HepG2 (cell line): ENCODE measurements around the gene INO80E. TPM values are rescaled to one million over a fixed set of nuclear protein-coding genes. Genes with fewer than 3 reads are reported as not detected.
A peak's percentile ranks its signal among the peaks of the same experiment; 100 is the strongest.

Experiments used
- DPF2 ChIP-seq: sonication (generic); formaldehyde crosslinking; IDR thresholded peaks from 2 replicates; pipeline ENCODE4 v1.4.0; 2020; ENCODE audit warnings: mild to moderate bottlenecking, low read depth, missing genetic modification reagents, borderline replicate concordance
- DZIP1 ChIP-seq: sonication (generic); formaldehyde crosslinking; IDR thresholded peaks from 2 replicates; pipeline ENCODE4 v1.5.0; 2020; ENCODE audit warnings: mild to moderate bottlenecking, missing genetic modification reagents
- ESRRA ChIP-seq: sonication (generic); formaldehyde crosslinking; IDR thresholded peaks from 2 replicates; pipeline ENCODE4 v1.5.1; 2020; ENCODE audit warnings: mild to moderate bottlenecking, low read depth, missing genetic modification reagents
- FOSL2 ChIP-seq: sonication (generic); formaldehyde crosslinking; IDR thresholded peaks from 2 replicates; pipeline ENCODE4 v1.4.0; 2020; ENCODE audit warnings: missing genetic modification reagents
- FOXA1 ChIP-seq, 2 experiments: fragments of 450-650 bp in 1 of 2; sonication (generic) in 1 of 2; formaldehyde crosslinking in 1 of 2; IDR thresholded peaks; 2 replicates each; pipeline versions ENCODE4 v1.4.0 to v1.6.1; 2016 to 2020; ENCODE audit warnings: missing genetic modification reagents in 1 of 2
- FOXP1 ChIP-seq, 2 experiments: fragments of 450-650 bp in 1 of 2; IDR thresholded peaks; 2 replicates each; pipeline ENCODE4 v1.6.1; 2017 to 2018; ENCODE audit warnings: antibody characterized with exemption in 1 of 2
- HOXA3 ChIP-seq: sonication (generic); formaldehyde crosslinking; IDR thresholded peaks from 2 replicates; pipeline ENCODE4 v1.5.0; 2020; ENCODE audit warnings: missing genetic modification reagents
- JUND ChIP-seq: sonication (generic); formaldehyde crosslinking; IDR thresholded peaks from 2 replicates; pipeline ENCODE4 v1.8.0; 2022; ENCODE audit warnings: mild to moderate bottlenecking, missing genetic modification reagents
- KAT2B ChIP-seq: fragments of 150-350 bp; IDR thresholded peaks from 2 replicates; pipeline ENCODE4 v1.6.1; 2014; ENCODE audit warnings: low read depth, low read length, borderline replicate concordance
- NR2C2 ChIP-seq: sonication (generic); formaldehyde crosslinking; IDR thresholded peaks from 2 replicates; pipeline ENCODE4 v1.4.0; 2020; ENCODE audit warnings: missing genetic modification reagents, mild to moderate bottlenecking, moderate library complexity, borderline replicate concordance
- SKI ChIP-seq: fragments of 450-650 bp; IDR thresholded peaks from one replicate; pipeline ENCODE4 v1.6.1; 2018; ENCODE audit warnings: mild to moderate bottlenecking; ENCODE audit not compliant: partially characterized antibody
- SRSF4 ChIP-seq: fragments of 200-400 bp; formaldehyde crosslinking; IDR thresholded peaks from one replicate; pipeline ENCODE4 v1.6.1; 2018; ENCODE audit warnings: mild to moderate bottlenecking, low read depth, low read length, moderate library complexity; ENCODE audit not compliant: poor library complexity, severe bottlenecking
- ZBTB34 ChIP-seq: sonication (generic); formaldehyde crosslinking; IDR thresholded peaks from 2 replicates; pipeline ENCODE4 v1.8.0; 2022; ENCODE audit warnings: mild to moderate bottlenecking, missing genetic modification reagents
- ZNF274 ChIP-seq: sonication (generic); formaldehyde crosslinking; IDR thresholded peaks from 2 replicates; pipeline ENCODE4 v1.5.1; 2020; ENCODE audit warnings: mild to moderate bottlenecking, missing genetic modification reagents
- ZNF652 ChIP-seq: IDR thresholded peaks from 2 replicates; pipeline ENCODE4 v1.6.1; 2016; ENCODE audit warnings: low read depth, borderline replicate concordance
- polyA plus RNA-seq, 8 experiments: library from polyadenylated mRNA; depleted of rRNA in 3 of 8; stranded (reverse) in 7 of 8; unstranded in 1 of 8; fragments of >200 nt; fragmentation: Illumina TruSeq in 4 of 8; extraction: Trizol in 4 of 8; gene quantifications; 2 replicates each; pipeline versions ENCODE4 v1.2.1 to v1.2.3, GENCODE V29; 2011 to 2016; ENCODE audit warnings: low read depth in 4 of 8, missing spikeins in 1 of 8, mixed read lengths in 1 of 8; ENCODE audit not compliant: insufficient read depth in 1 of 8
- total RNA-seq, 5 experiments: library from RNA; depleted of rRNA; stranded (reverse); fragments of >200 nt; fragmentation: Illumina TruSeq; extraction: Trizol; gene quantifications; 2 replicates each; pipeline ENCODE4 v1.2.3, GENCODE V29; 2016; ENCODE audit warnings: low read depth in 1 of 5
- TF ChIP-seq, protein P1 (sequence below): sonication (generic); formaldehyde crosslinking; IDR thresholded peaks from 2 replicates; pipeline ENCODE4 v1.4.0; 2020; ENCODE audit warnings: missing genetic modification reagents, mild to moderate bottlenecking, borderline replicate concordance
- TF ChIP-seq, protein P2 (sequence below): sonication (generic); formaldehyde crosslinking; IDR thresholded peaks from 2 replicates; pipeline ENCODE4 v1.5.1; 2020; ENCODE audit warnings: missing genetic modification reagents, mild to moderate bottlenecking, borderline replicate concordance

INO80E gene
- total and polyA plus RNA-seq, 2 of the 13 experiments (the other 11 are each of a cell fraction or from before 2014, with no cell fraction given): 25.8 to 45.6 TPM

- TF ChIP-seq, protein P1, sequence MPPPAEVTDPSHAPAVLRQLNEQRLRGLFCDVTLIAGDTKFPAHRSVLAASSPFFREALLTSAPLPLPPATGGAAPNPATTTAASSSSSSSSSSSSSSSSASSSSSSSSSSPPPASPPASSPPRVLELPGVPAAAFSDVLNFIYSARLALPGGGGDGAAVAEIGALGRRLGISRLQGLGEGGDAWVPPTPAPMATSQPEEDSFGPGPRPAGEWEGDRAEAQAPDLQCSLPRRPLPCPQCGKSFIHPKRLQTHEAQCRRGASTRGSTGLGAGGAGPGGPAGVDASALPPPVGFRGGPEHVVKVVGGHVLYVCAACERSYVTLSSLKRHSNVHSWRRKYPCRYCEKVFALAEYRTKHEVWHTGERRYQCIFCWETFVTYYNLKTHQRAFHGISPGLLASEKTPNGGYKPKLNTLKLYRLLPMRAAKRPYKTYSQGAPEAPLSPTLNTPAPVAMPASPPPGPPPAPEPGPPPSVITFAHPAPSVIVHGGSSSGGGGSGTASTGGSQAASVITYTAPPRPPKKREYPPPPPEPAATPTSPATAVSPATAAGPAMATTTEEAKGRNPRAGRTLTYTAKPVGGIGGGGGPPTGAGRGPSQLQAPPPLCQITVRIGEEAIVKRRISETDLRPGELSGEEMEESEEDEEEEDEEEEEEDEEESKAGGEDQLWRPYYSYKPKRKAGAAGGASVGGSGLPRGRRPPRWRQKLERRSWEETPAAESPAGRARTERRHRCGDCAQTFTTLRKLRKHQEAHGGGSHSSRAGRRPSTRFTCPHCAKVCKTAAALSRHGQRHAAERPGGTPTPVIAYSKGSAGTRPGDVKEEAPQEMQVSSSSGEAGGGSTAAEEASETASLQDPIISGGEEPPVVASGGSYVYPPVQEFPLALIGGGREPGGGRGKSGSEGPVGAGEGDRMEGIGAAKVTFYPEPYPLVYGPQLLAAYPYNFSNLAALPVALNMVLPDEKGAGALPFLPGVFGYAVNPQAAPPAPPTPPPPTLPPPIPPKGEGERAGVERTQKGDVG (CRISPR knock-in tag): no peak
- TF ChIP-seq ZNF652 (CRISPR knock-in tag): peak; percentile 65
- TF ChIP-seq HOXA3 (CRISPR knock-in tag): 0 out of 2 replicates have a peak, but pooled peaks have one; percentile 10
- 0 out of 2 replicates have a peak, but pooled peaks have one; percentile 22 for TF ChIP-seq NR2C2 (CRISPR knock-in tag)
- no peak for TF ChIP-seq FOXA1 (IDR thresholded peaks at IDR 0.05)
- peak; percentile 40; the same call in 1 of the 2 replicates for TF ChIP-seq FOXA1 (CRISPR knock-in tag; IDR thresholded peaks at IDR 0.05)
- TF ChIP-seq ZBTB34 (CRISPR knock-in tag): no peak
- TF ChIP-seq FOXP1 (IDR thresholded peaks at IDR 0.05): no peak
- 0 out of 2 replicates have a peak, but pooled peaks have one; percentile 19 for TF ChIP-seq FOXP1 (CRISPR knock-in tag; IDR thresholded peaks at IDR 0.05)
- TF ChIP-seq, protein P2, sequence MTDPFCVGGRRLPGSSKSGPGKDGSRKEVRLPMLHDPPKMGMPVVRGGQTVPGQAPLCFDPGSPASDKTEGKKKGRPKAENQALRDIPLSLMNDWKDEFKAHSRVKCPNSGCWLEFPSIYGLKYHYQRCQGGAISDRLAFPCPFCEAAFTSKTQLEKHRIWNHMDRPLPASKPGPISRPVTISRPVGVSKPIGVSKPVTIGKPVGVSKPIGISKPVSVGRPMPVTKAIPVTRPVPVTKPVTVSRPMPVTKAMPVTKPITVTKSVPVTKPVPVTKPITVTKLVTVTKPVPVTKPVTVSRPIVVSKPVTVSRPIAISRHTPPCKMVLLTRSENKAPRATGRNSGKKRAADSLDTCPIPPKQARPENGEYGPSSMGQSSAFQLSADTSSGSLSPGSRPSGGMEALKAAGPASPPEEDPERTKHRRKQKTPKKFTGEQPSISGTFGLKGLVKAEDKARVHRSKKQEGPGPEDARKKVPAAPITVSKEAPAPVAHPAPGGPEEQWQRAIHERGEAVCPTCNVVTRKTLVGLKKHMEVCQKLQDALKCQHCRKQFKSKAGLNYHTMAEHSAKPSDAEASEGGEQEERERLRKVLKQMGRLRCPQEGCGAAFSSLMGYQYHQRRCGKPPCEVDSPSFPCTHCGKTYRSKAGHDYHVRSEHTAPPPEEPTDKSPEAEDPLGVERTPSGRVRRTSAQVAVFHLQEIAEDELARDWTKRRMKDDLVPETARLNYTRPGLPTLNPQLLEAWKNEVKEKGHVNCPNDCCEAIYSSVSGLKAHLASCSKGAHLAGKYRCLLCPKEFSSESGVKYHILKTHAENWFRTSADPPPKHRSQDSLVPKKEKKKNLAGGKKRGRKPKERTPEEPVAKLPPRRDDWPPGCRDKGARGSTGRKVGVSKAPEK (CRISPR knock-in tag): 0 out of 2 replicates have a peak, but pooled peaks have one; percentile 34
- peak; percentile 58 for TF ChIP-seq SKI
- peak; percentile 87 for TF ChIP-seq FOSL2
- TF ChIP-seq ESRRA (CRISPR knock-in tag): 0 out of 2 replicates have a peak, but pooled peaks have one; percentile 3
- peak; percentile 90 for TF ChIP-seq KAT2B
- TF ChIP-seq DPF2 (CRISPR knock-in tag): peak; percentile 60; the same call in 1 of the 2 replicates
- TF ChIP-seq SRSF4: no peak
- TF ChIP-seq ZNF274 (CRISPR knock-in tag): 0 out of 2 replicates have a peak, but pooled peaks have one; percentile 6
- no peak for TF ChIP-seq DZIP1 (CRISPR knock-in tag)
- TF ChIP-seq JUND: 0 out of 2 replicates have a peak, but pooled peaks have one; percentile 44
Measured at GRCh38 chr16:30016555-30017276, 20.7 kb downstream of the INO80E start (continued).
